GM19239 (cell line): ENCODE measurements around the gene HAAO.
"Not testable (repeated sequence)": the region's sequence is repeated elsewhere in the genome, so short reads cannot be mapped to it uniquely, and the experiment has no call there.

ENCODE experiments used
- DNase-seq: peaks from one replicate; pipeline ENCODE4 v3.0.0; 2011; ENCODE audit warnings: low spot score; ENCODE audit not compliant: insufficient read length
- FAIRE-seq: peaks from 2 replicates; lab custom pipeline; 2011; peaks lifted over from hg19 to GRCh38; lab: Jason Lieb, UNC

HAAO gene

GRCh38 chr2:42792583-42793333 lies at the start of gene HAAO:
Gene HAAO (minus strand): TSS chr2:42792583. CDS start chr2:42792536, 47 bp downstream.
- FAIRE-seq (no peak), DNase-seq (no peak)

DNA sequence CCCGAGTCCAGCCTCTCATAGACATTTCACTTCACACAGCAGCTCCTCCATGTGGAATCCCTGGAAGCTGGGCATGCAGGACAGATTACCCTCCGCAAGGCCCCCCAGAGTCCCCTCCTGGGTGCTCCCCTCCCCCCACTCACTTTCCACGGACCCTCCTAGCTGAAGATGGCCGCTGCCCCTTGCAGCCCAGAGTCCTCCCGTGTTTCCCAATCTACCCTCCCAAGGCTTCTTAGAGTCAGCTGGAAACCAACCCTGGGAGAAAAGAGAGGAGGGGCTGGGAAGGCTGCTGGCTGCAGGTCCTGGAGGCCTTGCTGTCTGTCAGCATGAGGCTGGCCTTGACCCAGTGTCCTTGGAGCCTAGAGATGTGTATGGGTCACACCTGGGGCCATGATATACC lies 49.0 kb upstream of the HAAO start:
- DNase-seq: no peak
- no peak for FAIRE-seq

- DNase-seq: no peak
- no peak for FAIRE-seq
These were observed 48.4 kb upstream of the HAAO start for GRCh38 chr2:42840760-42841159.

- FAIRE-seq: no peak
These were observed 47.6 kb upstream of the HAAO start for GRCh38 chr2:42839809-42840501.

DNA sequence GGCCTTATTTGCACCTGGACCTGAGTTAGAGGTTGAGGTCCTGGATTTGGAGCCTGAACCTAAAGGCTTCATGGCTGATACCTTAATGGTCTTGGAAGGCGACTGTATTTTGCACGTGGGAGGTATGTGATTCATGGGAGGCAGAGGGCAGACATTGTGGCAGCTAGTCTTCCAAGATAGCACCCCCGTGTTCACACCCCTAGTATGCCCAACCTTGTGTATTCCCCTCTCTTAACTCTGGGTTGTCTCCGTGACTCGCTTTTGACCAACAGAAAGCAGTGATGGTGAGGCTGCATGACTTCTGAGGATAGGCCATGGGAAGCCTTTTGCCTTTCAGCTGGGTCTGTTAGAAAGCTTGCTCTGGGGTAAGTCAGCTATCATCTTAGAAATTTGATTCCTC lies 45.8 kb upstream of the HAAO start:
- FAIRE-seq: no peak
- DNase-seq: no peak

More at GRCh38 chr2:42839809-42840501, 47.6 kb upstream of the HAAO start:
- DNase-seq: no peak

DNA sequence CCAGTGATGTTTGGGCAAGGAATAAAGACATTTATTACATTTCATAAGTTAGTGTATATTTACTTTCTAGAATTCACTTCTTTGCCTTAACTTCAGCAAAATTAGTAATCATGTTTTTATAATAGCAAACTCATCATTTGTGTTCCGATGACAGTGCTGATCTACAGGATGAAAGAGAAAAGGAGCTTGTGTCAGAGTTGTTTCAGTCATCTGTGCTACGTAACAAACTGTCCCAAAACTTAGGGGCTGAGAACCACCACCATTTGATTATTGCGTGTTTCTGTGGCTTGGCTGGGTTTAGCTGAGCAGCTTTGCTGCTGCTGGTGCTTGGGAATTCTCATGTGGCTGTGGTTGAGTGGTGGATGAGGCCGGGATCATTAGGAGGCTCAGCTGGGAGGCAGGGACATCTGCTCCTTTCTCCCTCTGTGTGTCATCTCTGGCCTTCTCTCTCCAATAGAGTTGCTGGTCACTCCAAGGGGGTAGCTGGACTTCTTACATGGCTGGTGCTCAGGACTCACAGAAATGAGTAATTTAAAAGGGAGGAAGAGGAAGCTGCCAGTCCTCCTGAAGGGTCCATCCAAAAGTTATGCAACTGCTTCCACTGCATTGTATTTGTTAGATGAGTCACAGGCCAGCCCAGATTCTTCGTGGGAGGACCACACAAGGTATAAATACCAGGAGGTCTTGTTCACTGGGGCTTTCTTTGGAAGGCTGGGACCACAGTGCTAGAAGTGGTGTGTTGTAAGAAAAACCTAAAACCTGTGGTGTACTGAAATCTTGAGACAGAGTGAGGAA lies 43.4 kb upstream of the HAAO start:
- no peak for FAIRE-seq
- no peak for DNase-seq

DNA sequence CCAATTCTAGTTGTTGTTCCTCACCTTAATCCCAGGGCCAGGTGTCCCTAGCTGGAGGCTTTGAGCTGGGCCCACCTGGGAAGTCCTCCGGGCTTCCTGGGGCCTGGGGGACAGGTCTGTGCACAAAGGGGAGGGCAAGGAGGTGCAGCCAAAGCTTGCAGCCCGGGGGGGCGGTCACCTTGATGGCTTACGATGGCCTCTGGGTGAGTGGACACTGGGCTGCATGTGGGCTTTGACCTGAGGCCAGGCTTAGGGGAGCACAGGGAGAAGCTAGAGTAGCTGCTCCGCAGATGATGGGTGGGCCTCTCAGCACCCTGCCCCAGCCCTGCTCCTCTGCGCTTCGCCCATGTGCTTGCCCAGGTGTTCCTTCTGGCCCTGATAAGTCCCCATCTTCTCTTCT lies 41.8 kb upstream of the HAAO start:
- FAIRE-seq (no peak), DNase-seq (no peak)

- FAIRE-seq (no peak), DNase-seq (no peak)
These were observed 39.9 kb upstream of the HAAO start for GRCh38 chr2:42832289-42832634.

DNA sequence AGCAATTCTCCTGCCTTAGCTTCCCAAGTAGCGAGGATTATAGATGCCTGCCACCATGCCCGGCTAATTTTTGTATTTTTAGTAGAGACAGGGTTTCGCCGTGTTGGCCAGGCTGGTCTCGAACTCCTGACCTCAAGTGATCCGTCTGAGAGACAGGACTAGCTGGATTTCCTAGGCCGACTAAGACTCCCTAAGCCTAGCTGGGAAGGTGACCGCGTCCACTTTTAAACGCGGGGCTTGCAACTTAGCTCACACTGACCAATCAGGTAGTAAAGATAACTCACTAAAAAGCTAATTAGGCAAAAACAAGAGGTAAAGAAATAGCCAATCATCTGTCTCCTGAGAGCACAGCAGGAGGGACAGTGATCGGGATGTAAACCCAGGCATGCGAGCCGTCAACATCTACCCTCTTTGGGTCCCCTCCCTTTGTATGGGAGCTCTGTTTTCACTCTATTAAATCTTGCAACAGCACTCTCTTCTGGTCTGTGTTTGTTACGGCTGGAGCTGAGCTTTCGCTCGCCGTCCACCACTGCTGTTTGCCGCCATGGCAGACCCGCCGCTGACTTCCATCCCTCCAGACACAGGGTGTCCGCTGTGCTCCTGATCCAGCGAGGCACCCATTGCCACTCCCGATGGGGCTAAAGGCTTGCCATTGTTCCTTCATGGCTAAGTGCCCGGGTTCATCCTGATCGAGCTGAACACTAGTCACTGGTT lies 39.3 kb upstream of the HAAO start:
- FAIRE-seq, DNase-seq: not testable (repeated sequence)

GRCh38 chr2:42830922-42831574 lies 38.7 kb upstream of the HAAO start:
- FAIRE-seq (no peak), DNase-seq (no peak)

DNA sequence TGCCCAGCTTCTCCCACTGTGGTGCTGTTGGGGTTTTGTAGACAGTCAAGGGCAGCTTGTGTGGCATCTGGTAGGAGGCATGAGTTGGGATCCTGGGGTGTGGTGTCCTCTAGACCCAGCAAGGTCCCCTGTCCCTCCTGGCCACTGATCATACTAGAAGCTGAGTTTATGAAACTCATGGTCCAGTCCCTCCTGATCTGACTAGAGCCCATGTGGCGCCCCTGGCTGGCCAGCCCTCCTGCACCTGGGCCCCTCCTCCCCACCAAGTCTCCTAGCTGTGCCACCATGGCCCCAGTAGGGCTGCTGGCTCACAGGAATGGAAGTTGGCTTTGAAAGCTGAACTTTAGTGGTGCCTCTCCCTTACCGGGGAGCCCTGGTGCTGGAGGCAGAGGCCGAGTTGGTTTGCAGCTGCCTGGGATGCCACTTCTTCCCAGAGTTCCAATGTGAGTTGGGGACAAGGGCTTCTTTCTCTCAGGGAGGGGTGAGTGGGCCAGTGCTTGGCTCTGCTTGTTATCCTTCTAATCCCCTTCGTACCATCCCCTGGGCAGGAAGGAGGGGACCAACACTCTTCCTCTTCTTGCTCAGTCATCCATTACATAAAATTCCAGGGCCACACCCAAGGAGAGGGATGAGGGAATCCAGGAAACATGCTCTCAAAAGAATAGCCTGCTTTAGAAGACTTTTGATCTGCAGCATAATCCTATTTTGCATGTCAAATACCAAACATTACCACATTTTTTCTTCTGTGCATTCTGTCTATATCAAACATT lies 37.5 kb upstream of the HAAO start:
- FAIRE-seq: no peak
- DNase-seq: no peak

DNA sequence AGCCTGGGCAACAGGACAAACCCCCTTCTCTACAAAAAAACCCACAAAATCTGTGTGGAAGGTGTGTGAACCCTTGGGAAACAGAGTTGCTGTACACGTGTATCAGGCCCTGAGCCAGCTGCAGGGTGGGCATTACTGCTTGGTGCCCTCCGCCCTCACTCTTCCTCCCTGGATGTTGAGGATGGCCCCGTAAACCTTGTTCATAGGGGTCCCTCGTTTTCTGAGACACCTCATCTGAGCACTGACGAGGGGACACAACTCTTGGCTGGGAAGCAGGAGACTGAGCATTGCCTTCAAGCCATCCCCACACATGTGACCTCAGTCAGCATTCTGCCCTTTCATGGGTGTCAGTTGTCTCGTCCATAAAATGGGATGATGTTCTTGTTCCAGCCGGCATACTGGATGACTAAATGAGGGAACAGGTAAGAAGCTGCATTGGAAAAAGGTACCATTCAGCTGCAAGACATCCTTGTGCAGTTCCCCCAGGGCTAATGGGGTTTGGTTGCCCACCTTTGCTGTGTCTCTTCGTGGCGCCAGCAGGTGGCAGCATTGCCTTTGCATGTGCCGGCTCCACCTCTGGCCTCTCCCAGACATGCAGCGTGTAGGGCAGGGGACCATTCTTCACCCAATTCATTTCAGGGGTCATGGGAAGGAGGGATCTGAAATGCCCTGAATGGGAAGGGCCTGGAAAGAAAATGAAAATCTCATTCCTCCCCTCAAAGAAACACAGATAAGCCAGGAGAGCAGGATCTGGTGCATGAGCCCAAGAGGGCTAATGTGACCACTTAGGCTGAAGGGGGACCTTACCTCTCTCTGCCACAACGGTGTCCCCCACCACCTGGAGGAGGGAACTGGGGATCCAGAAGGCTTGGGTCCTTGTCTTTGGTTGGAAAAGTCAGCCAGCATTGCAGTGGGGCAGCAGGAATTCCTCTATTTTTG lies 36.4 kb upstream of the HAAO start:
- peak; percentile 65 for DNase-seq
- no peak for FAIRE-seq

DNA sequence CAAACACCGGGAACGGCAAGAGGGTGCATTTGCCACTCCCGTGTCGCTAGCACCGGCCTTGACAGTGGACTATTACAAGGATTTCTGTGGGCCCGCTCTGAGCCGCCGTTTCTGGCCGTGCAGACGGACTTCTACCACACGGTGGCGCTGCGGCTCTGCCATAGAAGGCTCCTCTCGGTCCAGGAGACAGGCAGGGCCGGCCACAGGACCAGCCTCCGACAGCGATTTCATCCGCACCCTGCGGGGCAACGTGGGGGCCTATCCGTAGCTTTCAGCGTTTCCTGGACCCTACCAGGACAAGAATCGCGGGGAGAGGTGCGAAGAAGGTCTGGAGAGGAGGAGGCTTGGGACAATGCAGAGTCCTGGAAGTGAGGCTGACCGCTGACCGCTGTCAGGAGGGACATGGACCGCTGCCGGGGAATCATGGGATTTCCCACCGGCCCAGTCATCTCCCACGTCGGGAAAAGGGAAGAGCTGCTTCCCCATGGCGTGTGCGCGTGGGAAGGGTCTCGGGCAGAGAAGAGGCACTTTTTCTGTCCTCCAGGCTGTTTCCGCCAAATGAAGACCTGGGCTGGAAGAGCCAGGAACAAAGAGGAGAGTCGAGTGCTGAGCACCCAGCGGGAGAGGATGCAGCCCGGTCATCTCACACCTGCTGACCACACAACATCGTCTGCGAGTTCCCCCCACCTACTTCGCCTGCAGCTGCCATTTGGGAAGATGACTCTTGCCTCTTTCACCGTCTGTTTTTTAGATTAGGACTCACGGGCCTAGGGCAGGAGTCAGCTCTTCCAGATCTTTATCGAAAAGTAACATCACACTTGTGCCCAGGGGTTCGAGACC lies 35.5 kb upstream of the HAAO start:
- DNase-seq: peak; percentile 54
- FAIRE-seq: peak; percentile 45

- FAIRE-seq: no peak
- no peak for DNase-seq
These were observed 33.8 kb upstream of the HAAO start for GRCh38 chr2:42826231-42826630.

DNA sequence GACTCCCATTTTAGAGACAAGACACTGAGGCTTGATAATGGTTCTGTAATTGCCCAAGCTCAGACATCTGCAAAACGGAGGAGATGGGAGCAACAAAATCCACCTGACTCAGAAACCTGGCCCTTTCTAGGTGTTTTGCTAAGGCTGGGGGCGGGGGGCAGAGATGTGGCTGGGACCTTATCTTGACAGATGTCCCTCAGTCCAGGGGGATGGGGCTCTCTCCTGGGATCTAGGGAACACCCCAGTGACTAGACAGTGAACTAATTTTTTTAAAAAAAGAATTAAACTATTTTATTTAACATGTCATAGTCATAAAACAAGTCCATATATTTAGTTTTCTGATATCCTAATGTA lies 32.0 kb upstream of the HAAO start:
- DNase-seq: no peak
- FAIRE-seq: no peak

DNA sequence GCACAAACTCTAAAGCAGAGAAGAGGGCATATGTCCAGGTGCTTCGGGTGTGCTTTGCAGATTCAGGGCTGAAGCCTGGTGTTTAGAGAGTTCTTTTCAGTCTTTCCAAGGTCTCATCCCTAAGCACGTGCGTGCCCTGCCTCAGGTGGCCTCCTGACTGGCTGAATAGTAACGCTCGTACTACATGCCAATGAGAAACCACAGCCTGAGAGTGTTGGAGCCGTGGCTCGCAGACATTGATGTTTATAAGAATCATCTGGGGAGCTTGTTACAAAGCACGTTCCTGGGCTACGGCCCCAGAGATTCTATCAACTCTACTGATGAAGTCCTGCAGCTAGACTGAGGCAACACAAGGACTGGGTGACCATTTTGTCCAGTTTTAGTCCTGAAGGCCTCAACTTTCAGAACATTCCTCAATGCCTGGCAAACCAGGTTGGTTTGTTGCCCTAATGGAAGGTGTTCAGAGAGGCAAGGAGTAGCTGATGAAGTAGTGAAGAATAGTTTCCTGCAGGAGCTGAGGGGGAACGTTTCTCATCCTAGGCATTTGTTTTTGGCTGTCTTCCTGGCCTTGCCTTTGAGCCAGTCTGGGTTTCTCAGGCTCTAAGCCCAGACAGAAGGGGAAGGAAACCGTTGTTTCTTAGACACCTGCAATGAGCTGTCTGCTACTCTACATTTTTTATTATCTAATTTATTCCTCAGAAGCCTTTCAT lies 31.5 kb upstream of the HAAO start:
- DNase-seq (no peak), FAIRE-seq (no peak)

DNA sequence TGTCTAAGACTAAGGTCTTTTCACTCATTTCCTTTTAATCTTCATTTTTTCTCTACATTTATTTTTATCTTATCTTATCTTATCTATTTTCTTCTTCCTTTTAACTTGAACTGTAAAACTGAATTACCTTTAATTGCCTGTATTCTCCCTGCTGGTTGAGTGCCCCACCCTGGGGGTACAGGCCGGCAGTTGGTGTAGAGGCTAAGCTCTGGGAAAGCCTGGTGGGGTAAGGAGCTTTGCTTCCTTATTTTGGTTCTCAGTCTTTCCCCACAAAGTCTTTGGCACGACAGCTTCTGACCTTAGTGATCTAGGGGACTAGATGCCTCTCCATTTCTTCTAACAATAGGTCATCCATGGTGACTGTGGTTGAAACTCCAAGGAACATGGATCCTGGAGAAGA lies 26.8 kb upstream of the HAAO start:
- no peak for DNase-seq
- FAIRE-seq: no peak
